Neural cell (in vitro differentiated cells): Measurements from ENCODE around the gene DENND4C.

Experiments
- CTCF ChIP-seq: fragments of 450-650 bp; IDR thresholded peaks from 2 replicates; pipeline ENCODE4 v1.5.1; 2014; ENCODE audit warnings: antibody characterized with exemption, mild to moderate bottlenecking, moderate library complexity; ENCODE audit not compliant: poor library complexity, severe bottlenecking
- EP300 ChIP-seq: fragments of 450-650 bp; conservative IDR thresholded peaks from 2 replicates; pipeline ENCODE4 v1.6.1; 2014; ENCODE audit warnings: antibody characterized with exemption, mild to moderate bottlenecking, moderate library complexity; ENCODE audit not compliant: poor library complexity, severe bottlenecking
- EZH2 ChIP-seq: fragments of 200-600, 300-800 bp; shearing (Covaris generic), sonication (generic); IDR thresholded peaks from 2 replicates; pipeline ENCODE4 v1.6.1; 2014; ENCODE audit warnings: antibody characterized with exemption, low read length, borderline replicate concordance, mild to moderate bottlenecking; ENCODE audit not compliant: insufficient read depth, poor library complexity, severe bottlenecking
- MXI1 ChIP-seq: fragments of 450-650 bp; conservative IDR thresholded peaks from 2 replicates; pipeline ENCODE4 v1.6.1; 2014; ENCODE audit warnings: antibody characterized with exemption, mild to moderate bottlenecking; ENCODE audit not compliant: poor library complexity, severe bottlenecking
- POLR2AphosphoS5 ChIP-seq: IDR thresholded peaks from 2 replicates; pipeline ENCODE4 v1.6.1; 2012
- RAD21 ChIP-seq: fragments of 450-650 bp; conservative IDR thresholded peaks from 2 replicates; pipeline ENCODE4 v1.6.1; 2014; ENCODE audit warnings: antibody characterized with exemption, mild to moderate bottlenecking, moderate library complexity
- REST ChIP-seq: IDR thresholded peaks from 2 replicates; pipeline ENCODE4 v1.6.1; 2012; ENCODE audit warnings: borderline replicate concordance
- SMC3 ChIP-seq: fragments of 450-650 bp; conservative IDR thresholded peaks from 2 replicates; pipeline ENCODE4 v1.6.1; 2014; ENCODE audit warnings: antibody characterized with exemption, mild to moderate bottlenecking, moderate library complexity; ENCODE audit not compliant: poor library complexity
- TAF1 ChIP-seq: IDR thresholded peaks from 2 replicates; pipeline ENCODE4 v1.6.1; 2012; ENCODE audit warnings: low read depth

GRCh38 chr9:19372567-19372966 lies 142.1 kb downstream of the DENND4C start:
- TF ChIP-seq CTCF: no peak
- no peak for TF ChIP-seq SMC3
- no peak for TF ChIP-seq POLR2AphosphoS5
- TF ChIP-seq REST: no peak
- no peak for TF ChIP-seq TAF1
- TF ChIP-seq EZH2: no peak
- no peak for TF ChIP-seq RAD21
- TF ChIP-seq EP300: no peak
- no peak for TF ChIP-seq MXI1
